Loucy (cell line): Measurements from ENCODE around the gene ACP4.

Experiments
- H2AFZ ChIP-seq: fragments of 200-600 bp; sonication (generic); 2 replicates; pipeline ENCODE4 v1.6.0; 2016; ENCODE audit warnings: antibody characterized with exemption, mild to moderate bottlenecking, low read length, moderate library complexity
- H3F3A ChIP-seq: fragments of 200-600 bp; 2 replicates; pipeline ENCODE4 v1.6.0; 2016; ENCODE audit warnings: antibody characterized with exemption, low read depth, mild to moderate bottlenecking
- H3K27me3 ChIP-seq: fragments of 200-600 bp; sonication (generic); 2 replicates; pipeline ENCODE4 v1.6.1; 2014; ENCODE audit warnings: low read length, mild to moderate bottlenecking; ENCODE audit not compliant: insufficient read depth, poor library complexity, severe bottlenecking
- H3K36me3 ChIP-seq: fragments of 200-600 bp; sonication (generic); 2 replicates; pipeline ENCODE4 v1.6.1; 2016; ENCODE audit warnings: low read length; ENCODE audit not compliant: insufficient read depth
- H3K4me1 ChIP-seq: fragments of 200-600 bp; sonication (generic); 2 replicates; pipeline ENCODE4 v1.5.1; 2014; ENCODE audit warnings: low read length, mild to moderate bottlenecking; ENCODE audit not compliant: insufficient read depth, poor library complexity, severe bottlenecking
- H3K4me2 ChIP-seq: fragments of 200-600 bp; sonication (generic); 2 replicates; pipeline ENCODE4 v1.6.0; 2014; ENCODE audit warnings: antibody characterized with exemption, low read length, low read depth, mild to moderate bottlenecking; ENCODE audit not compliant: poor library complexity, severe bottlenecking
- H3K4me3 ChIP-seq: fragments of 200-600 bp; sonication (generic); 2 replicates; pipeline ENCODE4 v1.5.1; 2014; ENCODE audit warnings: low read length, mild to moderate bottlenecking, mixed read lengths; ENCODE audit not compliant: poor library complexity, severe bottlenecking
- H3K79me2 ChIP-seq: fragments of 200-600 bp; sonication (generic); 2 replicates; pipeline ENCODE4 v1.6.1; 2014; ENCODE audit warnings: low read length; ENCODE audit not compliant: insufficient read depth
- H3K9ac ChIP-seq: fragments of 200-600 bp; sonication (generic); 2 replicates; pipeline ENCODE4 v1.6.0; 2014; ENCODE audit warnings: mild to moderate bottlenecking, low read depth, low read length, moderate library complexity; ENCODE audit not compliant: poor library complexity, severe bottlenecking
- H3K9me2 ChIP-seq: fragments of 200-600 bp; sonication (generic); replicated peaks from 2 replicates; pipeline ENCODE4 v1.6.1; 2016; ENCODE audit warnings: low read depth, low read length, mixed read lengths
- H3K9me3 ChIP-seq: fragments of 200-600 bp; sonication (generic); 2 replicates; pipeline ENCODE4 v1.6.1; 2014; ENCODE audit warnings: mild to moderate bottlenecking, antibody characterized with exemption, low read length, low read depth; ENCODE audit not compliant: insufficient read depth
- H4K20me1 ChIP-seq: fragments of 200-600 bp; sonication (generic); 2 replicates; pipeline ENCODE4 v1.6.0; 2014; ENCODE audit warnings: antibody characterized with exemption, low read length, mild to moderate bottlenecking; ENCODE audit not compliant: insufficient read depth, poor library complexity, severe bottlenecking
- CTCF ChIP-seq: fragments of 200-600 bp; sonication (generic); conservative IDR thresholded peaks from 2 replicates; pipeline ENCODE4 v1.5.1; 2014; ENCODE audit warnings: mild to moderate bottlenecking, antibody characterized with exemption, low read length
- EZH2phosphoT487 ChIP-seq: fragments of 200-600 bp; IDR thresholded peaks from 2 replicates; pipeline ENCODE4 v1.6.1; 2018; ENCODE audit warnings: antibody characterized with exemption, mild to moderate bottlenecking, moderate library complexity, borderline replicate concordance

ACP4 gene

GRCh38 chr19:50791594-50792271 lies 1.5 kb downstream of the ACP4 start:
- Histone ChIP-seq H3K27me3 (no peaks in the 10 kb centered on the region), H3F3A (0 out of 2 replicates have a peak, but pooled peaks cover 4% of the 10 kb centered on the region), H4K20me1 (peaks cover 16% of the 10 kb centered on the region), H3K79me2 (no peaks in the 10 kb centered on the region), H3K36me3 (peaks cover 17% of the 10 kb centered on the region; the same call in 1 of the 2 replicates), H3K4me3 (no peak overlapping the region), H2AFZ (no peak overlapping the region), H3K4me1 (no peaks in the 10 kb centered on the region), H3K4me2 (no peak overlapping the region), H3K9ac (no peak overlapping the region), H3K9me3 (no peaks in the 10 kb centered on the region), H3K9me2 (no peaks in the 10 kb centered on the region)
- no peak for TF ChIP-seq CTCF
- TF ChIP-seq EZH2phosphoT487, result no peak

- Histone ChIP-seq H3K9me2 (no peaks in the 10 kb centered on the region), H3K9ac (no peak overlapping the region), H2AFZ (no peak overlapping the region), H3K4me2 (no peak overlapping the region), H3K27me3 (no peaks in the 10 kb centered on the region), H3K4me1 (no peaks in the 10 kb centered on the region), H3K4me3 (no peak overlapping the region), H3K79me2 (peaks cover under 1% of the 10 kb centered on the region; the same call in 1 of the 2 replicates), H3K9me3 (no peaks in the 10 kb centered on the region), H3K36me3 (peaks cover 25% of the 10 kb centered on the region; the same call in 1 of the 2 replicates), H4K20me1 (peaks cover 24% of the 10 kb centered on the region), H3F3A (0 out of 2 replicates have a peak, but pooled peaks cover 4% of the 10 kb centered on the region)
- no peak for TF ChIP-seq CTCF
- TF ChIP-seq EZH2phosphoT487, result no peak
Measured at GRCh38 chr19:50792272-50793250, 2.3 kb downstream of the ACP4 start.

- Histone ChIP-seq H3K79me2 (peaks cover 11% of the 10 kb centered on the region; the same call in 1 of the 2 replicates), H4K20me1 (peaks cover 34% of the 10 kb centered on the region), H3K4me2 (no peak overlapping the region), H3K9ac (no peak overlapping the region), H3K9me2 (no peaks in the 10 kb centered on the region), H3K9me3 (no peaks in the 10 kb centered on the region), H3K4me3 (no peak overlapping the region), H3F3A (0 out of 2 replicates have a peak, but pooled peaks cover 4% of the 10 kb centered on the region), H3K36me3 (peaks cover 36% of the 10 kb centered on the region; the same call in 1 of the 2 replicates), H3K27me3 (no peaks in the 10 kb centered on the region), H2AFZ (no peak overlapping the region), H3K4me1 (no peaks in the 10 kb centered on the region)
- TF ChIP-seq CTCF (no peak), EZH2phosphoT487 (no peak)
Measured at GRCh38 chr19:50793558-50794065, 3.4 kb downstream of the ACP4 start.
